Kidney capillary endothelial cell (primary cell): ENCODE measurements around the gene TRIML2.

Experiments
- DNase-seq: peaks from one replicate; pipeline ENCODE4 v3.0.0-alpha.2; 2018; ENCODE audit warnings: low spot score

Gene TRIML2, protein sequence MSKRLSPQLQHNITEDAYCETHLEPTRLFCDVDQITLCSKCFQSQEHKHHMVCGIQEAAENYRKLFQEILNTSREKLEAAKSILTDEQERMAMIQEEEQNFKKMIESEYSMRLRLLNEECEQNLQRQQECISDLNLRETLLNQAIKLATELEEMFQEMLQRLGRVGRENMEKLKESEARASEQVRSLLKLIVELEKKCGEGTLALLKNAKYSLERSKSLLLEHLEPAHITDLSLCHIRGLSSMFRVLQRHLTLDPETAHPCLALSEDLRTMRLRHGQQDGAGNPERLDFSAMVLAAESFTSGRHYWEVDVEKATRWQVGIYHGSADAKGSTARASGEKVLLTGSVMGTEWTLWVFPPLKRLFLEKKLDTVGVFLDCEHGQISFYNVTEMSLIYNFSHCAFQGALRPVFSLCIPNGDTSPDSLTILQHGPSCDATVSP

GRCh38 chr4:188109157-188109755, at the start of gene TRIML2:
TSS of gene TRIML2 (minus strand) at chr4:188109603. CDS start at chr4:188105368, 4,235 bp downstream.
- no peak for DNase-seq

- no peak for DNase-seq
These were observed 48.9 kb upstream of the TRIML2 start for GRCh38 chr4:188158336-188158735.

DNA sequence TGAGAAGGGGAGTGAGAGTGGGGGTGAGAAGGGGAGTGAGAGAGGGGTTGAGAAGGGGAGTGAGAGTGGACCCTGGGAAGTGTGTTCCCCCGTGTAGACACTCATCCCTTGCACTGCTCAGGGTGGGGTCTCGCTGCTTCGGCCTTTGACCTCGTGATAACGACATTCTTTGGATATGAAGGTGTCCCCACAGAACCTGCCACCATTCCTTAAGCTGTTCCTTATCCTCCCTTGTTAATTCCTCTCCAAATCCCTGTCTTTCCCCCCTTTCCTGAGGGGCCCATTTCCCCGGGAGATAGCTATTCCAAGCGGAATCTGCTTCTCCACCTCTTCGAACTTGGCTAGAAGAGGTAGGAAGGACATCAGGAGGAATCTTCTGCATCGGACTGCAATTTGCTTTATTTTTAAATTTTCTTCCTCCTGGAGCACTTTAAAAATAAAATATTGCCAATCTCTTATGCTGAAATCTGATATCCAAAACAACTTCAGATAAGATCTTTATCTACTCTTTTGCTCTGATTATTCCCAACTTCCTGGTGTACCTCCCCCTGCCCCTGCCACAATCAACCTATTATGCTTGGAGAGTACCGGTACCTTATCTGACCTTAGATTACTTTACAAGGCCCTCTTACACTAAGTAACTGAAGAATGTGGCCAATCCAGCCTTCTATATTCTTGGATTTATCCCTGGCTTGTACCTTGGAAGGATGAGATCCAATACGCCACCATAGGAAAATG, 45.4 kb upstream of the TRIML2 start:
- no peak for DNase-seq

DNA sequence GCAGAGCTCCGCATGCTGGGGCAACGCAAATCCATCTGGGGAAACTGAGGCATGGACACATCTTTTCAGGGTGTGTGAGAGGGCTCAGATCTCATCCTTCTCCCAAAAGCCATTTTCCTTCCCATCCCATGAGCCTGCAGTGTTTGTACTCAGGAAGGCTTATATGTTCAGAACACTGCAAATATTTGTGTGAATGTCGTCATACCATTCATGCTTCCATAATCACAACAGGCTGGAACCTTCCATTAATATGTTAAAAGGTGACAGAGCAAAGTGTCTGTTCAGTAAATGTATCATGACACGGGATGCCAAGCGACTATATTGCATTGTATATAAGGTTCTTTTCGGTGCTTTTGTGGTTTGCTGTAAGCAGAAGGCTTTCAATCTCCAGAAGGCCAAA, 38.4 kb upstream of the TRIML2 start:
- DNase-seq, result no peak

- no peak for DNase-seq
These were observed 37.8 kb upstream of the TRIML2 start for GRCh38 chr4:188147176-188147575.

- DNase-seq, result no peak
These were observed 37.2 kb upstream of the TRIML2 start for GRCh38 chr4:188146618-188147017.

- no peak for DNase-seq
These were observed 36.2 kb upstream of the TRIML2 start for GRCh38 chr4:188145601-188146000.

- no peak for DNase-seq
These were observed 34.3 kb upstream of the TRIML2 start for GRCh38 chr4:188143731-188144130.

- no peak for DNase-seq
These were observed 30.3 kb upstream of the TRIML2 start for GRCh38 chr4:188139671-188140070.

DNA sequence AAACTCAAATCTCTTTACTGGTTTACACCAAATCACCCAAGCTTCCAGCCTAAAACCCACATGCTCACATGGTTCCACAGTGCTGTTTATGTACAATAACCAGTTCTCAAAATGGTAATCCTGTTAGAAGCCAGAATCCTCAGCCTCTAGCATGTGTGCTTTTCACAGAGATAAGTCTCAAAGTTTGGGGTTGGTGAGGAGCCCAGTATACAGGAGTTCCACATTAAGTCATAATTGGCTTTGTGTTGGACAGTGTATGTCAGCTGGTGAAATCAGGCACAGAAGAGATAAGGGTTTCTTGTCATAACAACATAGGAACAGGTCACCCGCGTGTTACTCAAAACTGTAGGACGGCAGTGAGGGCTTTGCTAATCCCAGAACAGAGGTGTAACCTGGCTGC, 29.7 kb upstream of the TRIML2 start, which contains the start of gene TRIML1:
TSS of gene TRIML1 (plus strand) at position 301 of the 400 bp plus-strand sequence. CDS start 118 bp downstream, outside the sequence.
- no peak for DNase-seq

DNA sequence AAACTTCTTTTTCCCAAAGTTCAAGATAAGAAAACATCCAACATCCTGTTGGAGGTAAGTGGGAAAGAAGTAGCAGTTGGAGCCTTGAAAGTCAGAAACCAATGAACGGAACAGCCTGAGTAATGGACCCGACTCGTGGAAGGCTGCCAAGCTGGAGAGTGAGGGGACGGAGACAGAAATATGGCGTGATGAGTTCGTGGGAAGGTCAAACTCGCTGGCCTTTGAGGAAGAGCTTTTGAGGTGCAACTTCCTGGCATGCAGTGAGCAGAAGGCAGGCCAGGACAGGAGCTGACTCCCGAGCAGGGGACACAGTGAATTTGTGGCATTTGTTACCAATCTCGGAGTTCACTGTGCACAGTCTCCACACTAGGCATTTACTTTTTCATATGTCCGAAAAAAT, 28.8 kb upstream of the TRIML2 start:
- DNase-seq, result peak; percentile 78

GRCh38 chr4:188132232-188132631, 22.8 kb upstream of the TRIML2 start:
- no peak for DNase-seq

DNA sequence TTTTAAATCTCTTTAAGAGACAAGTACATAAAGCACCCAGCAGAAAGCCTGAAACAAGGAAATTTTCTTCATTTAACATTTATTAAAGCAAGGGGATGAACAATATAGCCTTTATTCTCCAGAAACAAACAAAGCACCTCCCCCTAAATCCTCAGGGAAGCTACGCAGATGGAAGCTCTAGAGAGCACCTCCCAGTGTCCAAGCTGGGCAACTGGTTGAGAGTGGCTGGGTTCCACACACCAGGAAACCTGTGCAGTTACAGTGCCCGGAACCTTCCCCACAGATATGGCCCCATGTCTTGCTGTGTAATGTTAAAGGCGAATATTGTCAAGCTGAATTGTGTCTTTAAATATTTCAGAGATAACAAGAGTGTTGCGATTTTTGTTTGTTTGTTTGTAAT, 21.0 kb upstream of the TRIML2 start:
- DNase-seq, result no peak

GRCh38 chr4:188127214-188127874, 17.9 kb upstream of the TRIML2 start:
- peak; percentile 82 for DNase-seq

DNA sequence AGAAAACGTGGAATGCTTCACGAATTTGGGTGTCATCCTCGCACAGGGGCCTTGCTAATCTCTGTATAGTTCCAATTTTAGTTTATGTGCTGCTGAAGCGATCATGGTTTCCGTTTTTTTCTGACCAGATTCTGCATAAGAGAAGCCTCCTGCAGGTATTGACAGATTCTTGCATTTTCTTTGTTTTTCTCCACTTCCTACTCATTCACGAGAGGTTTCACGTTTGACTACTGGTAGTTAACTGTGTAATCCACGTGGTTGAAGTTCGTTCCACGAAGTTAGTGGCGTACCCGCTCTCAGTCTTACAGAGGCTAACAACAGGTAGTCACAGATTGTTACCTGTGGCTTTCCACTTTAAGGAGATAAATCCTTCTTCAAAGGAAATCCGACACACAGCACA, 12.1 kb upstream of the TRIML2 start:
- no peak for DNase-seq

DNA sequence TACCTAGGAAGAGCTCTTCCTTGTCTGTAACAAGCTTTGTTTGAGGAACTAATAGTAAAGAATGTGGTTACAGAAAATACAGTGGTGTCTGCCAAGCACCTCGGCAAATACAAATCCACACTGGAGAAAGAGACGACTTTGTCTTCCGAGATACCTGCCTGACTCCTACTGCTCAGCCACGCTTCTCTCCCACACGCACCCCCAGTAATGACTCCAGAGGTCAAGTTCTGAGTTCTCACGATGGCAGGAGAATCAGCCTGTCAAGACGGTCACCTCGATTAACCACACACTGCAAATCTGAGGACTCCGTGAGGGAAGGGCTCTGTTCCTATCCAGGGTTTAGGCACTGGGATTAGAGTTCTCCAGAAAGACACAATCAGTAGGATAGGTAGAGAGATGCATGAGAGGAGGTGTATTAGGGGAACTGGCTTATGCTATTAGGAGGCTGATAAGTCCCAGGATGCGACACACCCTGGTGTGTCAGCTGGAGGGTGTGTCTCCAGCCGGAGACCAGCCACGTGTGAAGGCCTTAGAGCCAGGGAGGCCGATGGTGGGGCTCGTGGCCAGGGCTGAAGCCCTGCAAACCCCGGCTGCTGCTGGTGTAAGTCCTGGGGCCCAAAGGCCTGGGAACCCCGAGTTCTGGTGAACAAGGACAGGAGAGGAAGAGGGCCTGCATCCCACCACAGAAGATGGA, 8.4 kb upstream of the TRIML2 start:
- no peak for DNase-seq

- no peak for DNase-seq
These were observed 3.8 kb upstream of the TRIML2 start for GRCh38 chr4:188113156-188113555.

DNA sequence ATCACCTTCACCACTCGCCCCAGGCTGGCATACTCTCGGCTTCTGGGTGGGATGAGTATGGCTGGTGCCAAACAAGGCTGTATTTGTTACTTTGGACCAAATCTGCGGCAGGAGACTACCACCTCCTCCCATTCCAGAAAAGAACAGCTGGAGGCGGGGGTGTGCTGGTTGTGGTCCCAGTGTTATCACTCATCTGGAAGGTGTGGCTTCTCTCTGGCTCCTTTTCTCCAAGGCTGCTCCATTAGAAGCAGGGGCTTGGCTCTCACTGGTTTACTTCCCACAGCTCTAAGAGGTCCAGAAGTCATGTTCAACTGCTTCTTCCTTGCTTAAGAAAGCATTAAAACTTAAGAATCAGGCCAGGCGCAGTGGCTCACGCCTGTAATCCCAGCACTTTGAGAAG, 2.6 kb upstream of the TRIML2 start:
- no peak for DNase-seq

DNA sequence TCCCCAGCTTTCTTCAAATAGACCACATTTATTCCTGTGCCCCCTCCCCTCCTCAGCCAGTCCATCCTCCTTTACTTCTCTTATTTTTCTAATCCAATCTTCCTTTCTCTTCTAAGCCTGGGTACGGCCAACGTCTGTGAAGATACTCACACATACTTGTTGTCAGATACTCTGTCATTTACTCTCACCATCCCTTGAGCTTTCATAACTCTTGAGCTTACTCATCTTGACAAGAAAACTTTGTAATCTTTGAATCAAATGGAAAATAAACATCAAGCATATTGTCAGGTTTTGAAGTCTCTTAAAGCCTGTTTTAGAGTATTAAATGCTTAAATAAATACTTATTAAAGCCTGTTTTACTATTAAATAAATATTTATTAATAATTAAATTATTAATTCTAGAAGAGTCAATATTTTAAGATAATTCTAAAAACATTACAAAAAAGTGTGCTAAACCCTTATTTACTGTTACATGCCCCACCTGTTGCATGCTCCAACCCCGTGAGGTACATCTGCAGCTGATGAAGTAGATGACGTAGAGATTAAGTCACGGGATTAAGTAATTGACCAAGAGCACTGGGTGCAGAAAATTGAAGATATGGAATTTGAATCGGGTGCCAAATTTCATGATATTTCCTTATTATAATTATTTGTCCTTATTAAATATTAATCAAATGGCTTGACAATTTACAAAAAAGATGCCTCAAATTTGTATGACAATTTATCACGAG, 1.5 kb upstream of the TRIML2 start:
- no peak for DNase-seq

- no peak for DNase-seq
These were observed 633 bp upstream of the TRIML2 start for GRCh38 chr4:188110036-188110435.
